ENCODE data around the gene TBCEL. TPM values are rescaled to one million over a fixed set of nuclear protein-coding genes. Genes with fewer than 3 reads are reported as not detected.

TBCEL gene
- total RNA-seq, 1 experiment from 2014 or later: 23.2 TPM

GRCh38 chr11:121109916-121110586 is 86.1 kb downstream of the TBCEL start:
- no peaks in the 10 kb centered on the region for H3K36me3 ChIP-seq (ENCODE audit: control insufficient read depth, insufficient read depth, low read length)
- intact Hi-C loops (cut with micrococcal nuclease; ENCODE audit: unreplicated experiment): loop anchor here (5.0 to 10.0 kb wide), 3 partner anchors 85 to 595 kb away; partner anchors contain the start of gene GRIK4
- POLR2A ChIA-PET: no interaction called here
- CTCF ChIA-PET: interaction anchor here (0.7 kb wide), 1 partner anchor 8 kb away, joined by 3 read pairs; no protein-coding TSS in a partner anchor
- H3K4me1 ChIP-seq (ENCODE audit: control insufficient read depth, insufficient read depth, low read length): 0 out of 2 replicates have a peak, but pooled peaks cover 3% of the 10 kb centered on the region
- peaks cover 21% of the 10 kb centered on the region for H3K27me3 ChIP-seq (ENCODE audit: control insufficient read depth, insufficient read depth, low read length)
- TF ChIP-seq POLR2AphosphoS5 (IDR thresholded peaks at IDR 0.05; ENCODE audit: low read depth, low read length) (no peak), REST (IDR thresholded peaks at IDR 0.05; ENCODE audit: insufficient read depth in 1 of 2, low read depth in 2 of 2, low read length in 1 of 2) (no peak), CTCF (IDR thresholded peaks at IDR 0.05) (no peak), TCF7L2 (IDR thresholded peaks at IDR 0.05; ENCODE audit: low read depth, low read length) (no peak), SIN3A (IDR thresholded peaks at IDR 0.05; ENCODE audit: borderline replicate concordance, insufficient read depth, low read depth, low read length) (no peak)
- no peak overlapping the region for H3K27ac ChIP-seq (ENCODE audit: low read length)
- H3K4me3 ChIP-seq (ENCODE audit: low read depth in 2 of 2, low read length in 2 of 2): no peak overlapping the region
- no TSS peak for BruUV-seq (replicated peaks)
- in situ Hi-C loops (cut with HindIII; ENCODE audit: low pct_unique_long_range_greater_than_20kb, low sequenced_read_pairs): no loop called here
- H3K9me3 ChIP-seq (ENCODE audit: control insufficient read depth, insufficient read depth, low read depth, low read length): no peaks in the 10 kb centered on the region
- no peak for ATAC-seq
- no peak for DNase-seq (ENCODE audit: low read depth, low spot score)

GRCh38 chr11:121110871-121111724 is 87.2 kb downstream of the TBCEL start:
- intact Hi-C loops (cut with micrococcal nuclease; ENCODE audit: unreplicated experiment): loop anchor here (5.0 to 10.0 kb wide), 3 partner anchors 84 to 596 kb away; partner anchors contain the start of gene GRIK4
- Histone ChIP-seq H3K4me1 (ENCODE audit: control insufficient read depth, insufficient read depth, low read length) (0 out of 2 replicates have a peak, but pooled peaks cover 3% of the 10 kb centered on the region), H3K9me3 (ENCODE audit: control insufficient read depth, insufficient read depth, low read depth, low read length) (no peaks in the 10 kb centered on the region), H3K4me3 (ENCODE audit: low read depth in 2 of 2, low read length in 2 of 2) (no peak overlapping the region), H3K27ac (ENCODE audit: low read length) (no peak overlapping the region), H3K27me3 (ENCODE audit: control insufficient read depth, insufficient read depth, low read length) (peaks cover 22% of the 10 kb centered on the region), H3K36me3 (ENCODE audit: control insufficient read depth, insufficient read depth, low read length) (no peaks in the 10 kb centered on the region)
- DNase-seq (ENCODE audit: low read depth, low spot score): no peak
- ChIA-PET CTCF (interaction anchor here (0.7 kb wide), 1 partner anchor 69 kb away, joined by 3 read pairs; no protein-coding TSS in a partner anchor), POLR2A (interaction anchor here (0.6 kb wide), 2 partner anchors 11 to 157 kb away, joined by 4 to 5 read pairs; no protein-coding TSS in a partner anchor)
- in situ Hi-C loops (cut with HindIII; ENCODE audit: low pct_unique_long_range_greater_than_20kb, low sequenced_read_pairs): no loop called here
- no peak for ATAC-seq
- TF ChIP-seq POLR2AphosphoS5 (IDR thresholded peaks at IDR 0.05; ENCODE audit: low read depth, low read length): no peak
- no peak for TF ChIP-seq REST (IDR thresholded peaks at IDR 0.05; ENCODE audit: insufficient read depth in 1 of 2, low read depth in 2 of 2, low read length in 1 of 2)
- no peak for TF ChIP-seq SIN3A (IDR thresholded peaks at IDR 0.05; ENCODE audit: borderline replicate concordance, insufficient read depth, low read depth, low read length)
- no peak for TF ChIP-seq CTCF (IDR thresholded peaks at IDR 0.05)
- no peak for TF ChIP-seq TCF7L2 (IDR thresholded peaks at IDR 0.05; ENCODE audit: low read depth, low read length)
- no TSS peak for BruUV-seq (replicated peaks)

All from Panc1 (cell line).